Thoracic aorta (tissue), 2 donors: ENCODE results near the gene MBD2. TPM values are rescaled to one million over a fixed set of nuclear protein-coding genes. Genes with fewer than 3 reads are reported as not detected.
"Not testable (repeated sequence)": the region's sequence is repeated elsewhere in the genome, so short reads cannot be mapped to it uniquely, and the experiment has no call there.

Experiments used
- ATAC-seq: fragments of 150-250 bp; one replicate; pipeline ENCODE4 v1.8.0; 2017; ENCODE audit warnings: low read depth; ENCODE audit not compliant: insufficient number of reproducible peaks, low FRiP score
- DNase-seq: peaks from one replicate; pipeline ENCODE4 v3.0.0-alpha.2; 2020; ENCODE audit warnings: low spot score
- H3K27ac ChIP-seq, 2 donors: fragments of 200-600 bp; sonication (generic); 1 replicate in 1 of 2; 2 replicates in 1 of 2; pipeline ENCODE4 v1.5.1; 2016; ENCODE audit warnings: mild to moderate bottlenecking in 2 of 2, moderate library complexity in 2 of 2
- H3K27me3 ChIP-seq: fragments of 200-600 bp; sonication (generic); replicated peaks from 2 replicates; pipeline ENCODE4 v1.6.0; 2016; ENCODE audit warnings: mild to moderate bottlenecking; ENCODE audit not compliant: insufficient read depth
- H3K36me3 ChIP-seq: fragments of 200-600 bp; sonication (generic); one replicate; pipeline ENCODE4 v1.5.1; 2016
- H3K4me1 ChIP-seq, 2 donors: fragments of 200-600 bp; sonication (generic); 1 replicate in 1 of 2; 2 replicates in 1 of 2; pipeline versions ENCODE4 v1.5.1 to v1.6.0; 2016; ENCODE audit warnings: low read depth in 2 of 2, mild to moderate bottlenecking in 1 of 2; ENCODE audit not compliant: control insufficient read depth in 1 of 2
- H3K4me3 ChIP-seq: fragments of 200-600 bp; sonication (generic); 2 replicates; pipeline ENCODE4 v1.5.1; 2016; ENCODE audit warnings: mild to moderate bottlenecking
- H3K9me3 ChIP-seq: fragments of 200-600 bp; sonication (generic); 2 replicates; pipeline ENCODE4 v1.5.1; 2016
- total RNA-seq, 2 donors: library from RNA; depleted of rRNA; stranded (reverse); fragments of >200 nt; gene quantifications; one replicate each; pipeline versions ENCODE4 v1.1.0 to v1.2.3, GENCODE V29; 2016
- TF ChIP-seq, protein P1 (sequence below): fragments of 200-600 bp; sonication (generic); IDR thresholded peaks from one replicate; pipeline ENCODE4 v1.5.1; 2019; ENCODE audit warnings: antibody characterized with exemption

The MBD2 gene
- total RNA-seq, 2 donors from 2014 or later: 43.5 to 49.3 TPM

DNA sequence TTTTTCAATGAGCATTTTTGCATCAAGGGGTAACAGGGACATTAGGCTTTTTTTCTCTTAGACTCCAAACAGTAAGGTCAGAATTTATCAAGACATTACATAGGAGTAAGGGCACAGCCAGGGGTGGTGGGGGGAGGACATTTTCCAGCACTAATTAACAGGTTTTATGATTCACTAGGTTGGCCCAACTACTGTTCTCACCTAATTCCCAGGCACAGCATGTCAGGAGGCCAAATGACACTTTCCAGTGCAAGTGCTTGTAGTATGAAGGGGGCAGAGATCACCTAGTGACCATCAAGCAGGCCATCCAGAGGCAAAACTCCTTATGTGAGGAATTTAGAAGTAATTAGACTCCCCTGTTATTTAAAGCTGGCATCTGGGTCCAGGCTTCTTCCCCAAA is 3.9 kb upstream of the MBD2 start:
- H3K4me3 ChIP-seq: no peak overlapping the region
- no peak for ATAC-seq
- H3K4me1 ChIP-seq: peaks cover under 1 to 3% of the 10 kb centered on the region in 2 donors
- no peak for DNase-seq
- H3K27me3 ChIP-seq: no peaks in the 10 kb centered on the region
- H3K36me3 ChIP-seq: no peaks in the 10 kb centered on the region
- no peaks in the 10 kb centered on the region for H3K9me3 ChIP-seq
- H3K27ac ChIP-seq: no peak overlapping the region
- TF ChIP-seq, protein P1, sequence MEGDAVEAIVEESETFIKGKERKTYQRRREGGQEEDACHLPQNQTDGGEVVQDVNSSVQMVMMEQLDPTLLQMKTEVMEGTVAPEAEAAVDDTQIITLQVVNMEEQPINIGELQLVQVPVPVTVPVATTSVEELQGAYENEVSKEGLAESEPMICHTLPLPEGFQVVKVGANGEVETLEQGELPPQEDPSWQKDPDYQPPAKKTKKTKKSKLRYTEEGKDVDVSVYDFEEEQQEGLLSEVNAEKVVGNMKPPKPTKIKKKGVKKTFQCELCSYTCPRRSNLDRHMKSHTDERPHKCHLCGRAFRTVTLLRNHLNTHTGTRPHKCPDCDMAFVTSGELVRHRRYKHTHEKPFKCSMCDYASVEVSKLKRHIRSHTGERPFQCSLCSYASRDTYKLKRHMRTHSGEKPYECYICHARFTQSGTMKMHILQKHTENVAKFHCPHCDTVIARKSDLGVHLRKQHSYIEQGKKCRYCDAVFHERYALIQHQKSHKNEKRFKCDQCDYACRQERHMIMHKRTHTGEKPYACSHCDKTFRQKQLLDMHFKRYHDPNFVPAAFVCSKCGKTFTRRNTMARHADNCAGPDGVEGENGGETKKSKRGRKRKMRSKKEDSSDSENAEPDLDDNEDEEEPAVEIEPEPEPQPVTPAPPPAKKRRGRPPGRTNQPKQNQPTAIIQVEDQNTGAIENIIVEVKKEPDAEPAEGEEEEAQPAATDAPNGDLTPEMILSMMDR: no peak

DNA sequence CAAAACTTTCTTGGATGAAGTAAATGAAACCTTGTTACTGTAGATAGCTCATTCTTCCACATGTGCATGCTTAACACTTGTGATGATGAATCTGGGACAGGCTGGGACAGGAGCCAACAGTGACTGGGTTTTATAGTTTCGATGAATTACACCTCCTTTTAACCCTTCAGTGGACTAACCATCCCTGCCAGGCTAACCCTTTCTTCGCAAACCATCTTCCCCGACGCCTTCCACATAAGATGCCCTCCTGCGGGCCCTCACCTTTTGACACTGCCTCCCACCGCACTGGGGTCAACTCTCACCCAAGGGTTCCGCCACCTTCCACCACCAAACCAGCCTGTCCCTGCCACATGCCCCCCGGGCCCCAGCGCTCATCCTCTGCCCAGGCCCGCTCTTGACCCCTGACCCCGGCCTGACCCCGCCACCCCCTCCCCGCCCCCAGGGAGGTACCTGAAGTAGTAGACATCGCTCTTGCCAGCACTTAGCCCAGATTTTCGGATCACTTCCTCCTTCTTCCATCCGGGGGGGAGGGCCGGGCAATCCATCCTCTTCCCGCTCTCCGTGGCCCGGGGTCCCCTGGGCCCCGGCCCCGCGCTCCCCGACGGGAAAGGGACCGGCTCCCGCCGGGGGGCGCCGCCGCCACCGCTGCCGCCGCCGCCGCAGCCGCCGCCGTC is 764 bp downstream of the MBD2 start:
- peak; percentile 72 for DNase-seq
- Histone ChIP-seq H3K27me3 (no peaks in the 10 kb centered on the region), H3K4me1 (peaks cover 19 to 31% of the 10 kb centered on the region in 2 donors), H3K36me3 (no peaks in the 10 kb centered on the region), H3K4me3 (peak overlapping the region; percentile 84), H3K27ac (peak overlapping the region in 1 of 2 donors; percentile 48), H3K9me3 (no peaks in the 10 kb centered on the region)
- TF ChIP-seq, protein P1: no peak
- peak; percentile 22 for ATAC-seq

DNA sequence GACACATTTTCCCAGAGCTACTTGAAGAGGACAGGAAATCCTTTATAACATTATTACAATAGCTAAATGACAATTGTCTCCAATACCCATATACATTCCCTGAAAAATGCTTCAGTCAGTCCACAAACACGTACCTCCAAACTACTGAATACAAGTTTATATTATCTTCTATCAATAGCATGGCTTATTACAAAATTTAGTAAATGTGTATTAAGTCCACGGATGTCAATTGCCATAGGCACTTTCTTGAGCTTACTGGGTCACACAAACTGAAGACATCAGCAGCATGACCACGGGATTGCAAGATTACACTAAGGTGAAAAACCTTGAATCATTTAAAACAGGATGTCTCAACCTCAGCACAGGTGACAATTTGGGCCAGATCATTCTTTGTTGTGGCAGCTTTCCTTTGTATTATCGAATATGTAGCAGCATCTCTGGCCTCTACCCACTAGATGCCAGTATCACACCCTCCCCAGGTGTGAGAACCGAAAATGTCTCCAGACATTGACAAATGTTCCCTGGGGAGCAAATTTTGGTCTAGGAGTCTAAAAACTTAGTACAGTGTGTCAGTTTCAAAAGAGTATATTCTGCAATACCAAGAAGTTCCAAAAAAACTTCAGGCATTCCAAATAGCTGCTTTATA is 1.4 kb downstream of the MBD2 start:
- ATAC-seq (no peak), DNase-seq (no peak)
- Histone ChIP-seq H3K9me3 (no peaks in the 10 kb centered on the region), H3K27me3 (no peaks in the 10 kb centered on the region), H3K4me3 (peak overlapping the region; percentile 84), H3K27ac (no peak overlapping the region), H3K4me1 (peaks cover 19 to 31% of the 10 kb centered on the region in 2 donors), H3K36me3 (no peaks in the 10 kb centered on the region)
- TF ChIP-seq, protein P1: no peak

DNA sequence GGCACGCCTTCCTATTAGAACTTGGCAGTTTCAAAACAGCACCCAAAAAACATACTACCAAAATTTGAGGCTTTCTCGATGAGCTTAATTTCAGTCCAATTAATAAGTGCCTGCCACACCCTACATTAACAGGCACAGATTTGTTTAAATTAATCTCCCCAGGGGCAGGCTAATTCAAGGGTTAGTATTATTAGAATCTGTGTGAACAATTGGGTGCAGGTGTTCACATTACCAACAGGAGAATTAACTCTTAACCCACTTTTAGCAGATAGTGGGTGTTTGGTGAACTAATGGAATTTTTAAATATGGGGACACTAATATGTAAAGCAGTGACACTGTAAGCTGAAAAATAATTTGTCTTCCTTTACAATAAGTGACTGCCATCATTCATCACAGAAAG is 4.1 kb downstream of the MBD2 start:
- Histone ChIP-seq H3K36me3 (no peaks in the 10 kb centered on the region), H3K9me3 (no peaks in the 10 kb centered on the region), H3K27me3 (no peaks in the 10 kb centered on the region), H3K27ac (no peak overlapping the region), H3K4me3 (no peak overlapping the region), H3K4me1 (peaks cover 22 to 31% of the 10 kb centered on the region in 2 donors)
- TF ChIP-seq, protein P1: no peak
- no peak for ATAC-seq
- DNase-seq: no peak

DNA sequence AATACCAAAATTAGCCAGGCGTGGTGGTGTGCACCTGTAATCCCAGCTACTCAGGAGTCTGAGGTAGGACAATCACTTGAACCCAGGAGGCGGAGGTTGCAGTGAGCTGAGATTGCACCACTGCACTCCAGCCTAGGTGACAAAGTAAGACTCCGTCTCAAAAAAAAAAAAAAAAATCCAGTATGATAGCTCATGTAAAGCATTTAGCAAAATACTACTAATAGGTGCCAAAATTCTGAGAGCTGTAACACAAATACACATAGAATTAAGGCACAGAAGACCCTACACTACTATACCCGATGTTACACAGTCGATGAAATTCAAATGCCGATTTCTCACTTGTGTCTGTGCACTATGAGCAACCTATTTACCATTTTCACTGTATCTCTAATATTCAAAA is 5.7 kb downstream of the MBD2 start:
- H3K4me3 ChIP-seq, ATAC-seq, H3K36me3 ChIP-seq, DNase-seq, H3K9me3 ChIP-seq, H3K27me3 ChIP-seq, H3K27ac ChIP-seq: not testable (repeated sequence)
- peaks cover 19 to 31% of the 10 kb centered on the region in 2 donors for H3K4me1 ChIP-seq
